GM21576 (cell line): ENCODE data around the gene TIMM50.

Source experiments
- ATAC-seq: cut with Tn5 transposase; IDR thresholded peaks from one replicate; pipeline ENCODE4 v1.9.1; 2021; ENCODE audit warnings: mild to moderate bottlenecking, moderate library complexity; ENCODE audit not compliant: unreplicated experiment

Gene TIMM50

DNA sequence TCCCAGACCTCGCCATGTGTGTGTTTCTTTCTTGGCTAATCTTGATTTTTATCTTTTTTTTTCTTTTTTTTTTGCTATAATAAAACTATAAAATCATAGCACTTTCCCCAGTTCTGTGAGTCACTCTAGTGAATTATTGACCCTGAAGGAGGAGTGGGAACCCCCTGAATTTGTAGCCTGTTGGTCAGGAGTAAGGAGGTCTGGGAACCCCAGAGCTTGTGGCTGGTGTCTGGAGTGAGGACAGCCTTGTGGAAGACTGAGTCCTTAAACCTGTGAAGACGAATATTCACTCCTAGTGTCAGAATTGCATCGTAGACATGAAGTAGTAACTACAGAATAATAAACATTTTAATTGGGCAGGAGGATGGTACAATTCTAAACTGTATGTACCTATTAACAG, 44.6 kb downstream of the TIMM50 start:
- no peak for ATAC-seq

- no peak for ATAC-seq
Measured at GRCh38 chr19:39531834-39532232, 51.2 kb downstream of the TIMM50 start.

DNA sequence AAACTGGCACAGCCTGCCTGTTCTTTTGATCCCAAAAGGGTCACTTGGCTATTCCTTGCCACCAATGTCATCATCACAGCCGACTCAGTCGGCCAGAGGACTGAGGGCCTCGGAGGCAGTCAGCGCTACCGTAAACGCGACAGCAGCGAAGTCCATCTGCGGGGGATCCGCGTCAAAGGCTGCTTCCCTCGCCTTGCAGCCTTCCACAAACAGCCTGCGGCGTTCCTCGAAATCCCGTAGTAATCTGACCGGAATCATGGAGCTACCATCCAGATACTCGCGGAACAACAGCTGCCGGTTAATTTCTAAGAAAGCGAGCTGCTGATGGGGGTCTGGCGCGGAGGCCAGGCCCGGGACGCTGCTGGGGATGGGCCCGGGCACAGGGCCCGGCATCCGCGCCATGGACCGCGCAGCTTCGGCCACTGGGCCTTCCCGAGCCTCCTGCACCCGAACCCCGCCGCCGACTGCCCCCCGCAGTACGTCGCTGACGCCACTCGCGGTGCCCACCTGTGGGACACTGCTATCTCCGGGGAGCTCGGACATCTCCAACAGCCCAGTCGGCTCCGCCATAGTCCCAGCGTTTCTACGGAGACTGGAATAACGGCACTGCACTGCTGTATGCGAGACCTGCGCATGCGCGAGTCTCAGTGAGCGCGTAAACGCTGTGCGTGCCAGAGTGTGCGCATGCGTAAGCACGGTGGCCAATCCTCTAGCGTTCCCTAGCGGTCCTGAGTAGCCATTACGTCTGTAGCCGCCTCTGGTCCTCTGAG, 51.8 kb downstream of the TIMM50 start, which contains the start of gene EID2B:
EID2B (minus strand) TSS at position 620 of the 770 bp plus-strand sequence; CDS start at position 570, 50 bp downstream.
- peak; percentile 81 for ATAC-seq

DNA sequence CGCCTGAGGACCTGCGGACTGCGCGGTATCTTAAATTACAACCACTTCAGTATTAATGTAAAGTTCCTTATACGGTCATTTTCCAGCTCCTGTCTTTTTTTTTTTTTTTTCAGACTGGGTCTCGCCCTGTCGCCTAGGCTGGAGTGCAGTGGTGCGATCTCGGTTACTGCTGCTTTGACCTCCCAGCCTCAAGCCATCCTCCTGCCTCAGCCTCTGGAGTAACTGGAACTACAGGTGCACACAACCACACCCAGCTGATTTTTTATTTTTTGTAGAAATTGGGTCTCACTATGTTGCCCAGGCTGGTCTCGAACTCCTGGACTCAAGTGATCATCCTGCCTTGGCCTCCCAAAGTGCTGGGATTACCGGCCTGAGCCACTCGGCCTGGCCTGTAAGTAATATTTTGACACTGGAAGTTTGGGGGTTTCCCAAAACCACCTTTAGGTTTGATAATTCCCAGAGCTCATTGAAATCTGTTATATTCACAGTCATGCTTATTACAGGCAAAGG, 52.4 kb downstream of the TIMM50 start:
- peak; percentile 11 for ATAC-seq

DNA sequence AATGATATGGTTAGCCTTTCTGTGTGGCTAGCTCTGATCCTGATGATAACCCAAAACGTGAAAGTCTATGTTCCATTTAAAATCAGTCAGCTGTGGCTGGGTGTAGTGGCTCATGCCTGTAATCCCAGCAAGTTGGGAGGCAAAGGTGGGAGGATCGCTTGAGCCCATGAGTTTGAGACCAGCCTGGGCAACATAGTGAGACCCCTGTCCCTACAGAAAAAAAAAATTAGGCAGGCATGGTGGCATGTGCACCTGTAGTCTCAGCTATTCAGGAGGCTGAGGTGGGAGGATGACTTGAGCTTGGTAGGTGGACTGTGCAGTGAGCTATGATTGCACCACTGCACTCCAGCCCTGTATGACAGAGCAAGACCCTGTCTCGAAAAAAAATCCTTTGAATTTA, 53.2 kb downstream of the TIMM50 start:
- ATAC-seq, result no peak

DNA sequence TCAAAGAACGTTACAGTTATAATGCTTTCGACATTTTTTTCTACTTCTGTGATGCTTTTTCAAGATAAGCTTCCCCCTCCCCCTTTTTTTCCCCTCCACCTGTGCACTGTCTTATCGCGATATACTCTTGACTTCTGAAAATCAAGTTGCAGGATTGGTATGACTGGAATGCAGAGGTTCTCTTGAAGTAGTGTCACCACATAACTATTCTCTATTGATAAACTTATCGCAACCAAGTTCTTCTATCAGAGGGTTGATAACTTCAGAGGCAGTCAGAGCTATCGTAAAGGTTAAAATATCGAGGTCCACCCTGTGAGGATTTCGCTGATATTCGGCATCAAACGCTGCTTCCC, 58.5 kb downstream of the TIMM50 start:
- no peak for ATAC-seq

- ATAC-seq, result peak; percentile 84
Measured at GRCh38 chr19:39539518-39540332, 59.1 kb downstream of the TIMM50 start, which contains the start of gene EID2. EID2 (minus strand) TSS chr19:39540161; CDS start chr19:39540079, 82 bp downstream.

DNA sequence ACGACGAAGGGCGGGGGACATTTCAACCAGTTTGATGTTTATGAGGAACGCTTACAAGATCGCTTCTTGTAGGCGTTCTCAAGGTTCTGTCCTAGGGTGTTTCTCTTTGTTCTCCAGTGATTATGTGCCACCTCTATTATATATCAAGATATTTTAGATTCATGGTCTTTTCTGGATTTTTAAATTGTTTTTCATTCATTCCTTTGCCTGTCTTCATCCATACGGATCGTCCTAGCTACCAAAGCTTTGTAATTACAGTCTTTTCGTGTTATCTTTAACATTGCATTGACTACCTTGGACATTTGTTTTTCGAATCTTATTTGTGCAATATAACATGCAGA, 59.7 kb downstream of the TIMM50 start:
- ATAC-seq, result no peak
